ENCODE results near the gene CTSS.

GRCh38 chr1:150799089-150799488 is 33.5 kb upstream of the CTSS start:
- TF ChIP-seq CTCF (IDR thresholded peaks at IDR 0.05; ENCODE audit: poor library complexity, severe bottlenecking) = no peak
- no peak for TF ChIP-seq REST (IDR thresholded peaks at IDR 0.05; ENCODE audit: borderline replicate concordance)
- TF ChIP-seq EZH2 (IDR thresholded peaks at IDR 0.05; ENCODE audit: borderline replicate concordance, insufficient read depth, low read length, poor library complexity, severe bottlenecking) = no peak
- TF ChIP-seq TAF1 (IDR thresholded peaks at IDR 0.05; ENCODE audit: low read depth) = no peak
- no peak for TF ChIP-seq MXI1 (conservative IDR thresholded peaks at IDR 0.05; ENCODE audit: poor library complexity, severe bottlenecking)
- no peak for TF ChIP-seq EP300 (conservative IDR thresholded peaks at IDR 0.05; ENCODE audit: poor library complexity, severe bottlenecking)
- no peak for TF ChIP-seq POLR2AphosphoS5 (IDR thresholded peaks at IDR 0.05)
- TF ChIP-seq SMC3 (conservative IDR thresholded peaks at IDR 0.05; ENCODE audit: poor library complexity) = no peak

Data from neural cell (in vitro differentiated cells).